OCI-LY1 (cell line): ENCODE measurements around the gene PATJ.

Experiments used
- H2AFZ ChIP-seq: fragments of 200-600 bp; sonication (generic), shearing (Covaris generic); 2 replicates; pipeline ENCODE4 v1.6.0; 2014; ENCODE audit warnings: antibody characterized with exemption, mild to moderate bottlenecking, low read length
- H3F3A ChIP-seq: fragments of 200-600 bp; sonication (generic), shearing (Covaris generic); 2 replicates; pipeline ENCODE4 v1.6.0; 2014; ENCODE audit warnings: mild to moderate bottlenecking, antibody characterized with exemption, low read length, moderate library complexity; ENCODE audit not compliant: insufficient read depth
- H3K27ac ChIP-seq: fragments of 200-600 bp; sonication (generic); 2 replicates; pipeline ENCODE4 v1.5.1; 2014; ENCODE audit warnings: low read length, mixed run types, mild to moderate bottlenecking, low read depth; ENCODE audit not compliant: poor library complexity, severe bottlenecking
- H3K27me3 ChIP-seq: fragments of 200-600 bp; sonication (generic); 2 replicates; pipeline ENCODE4 v1.6.0; 2014; ENCODE audit warnings: antibody characterized with exemption, mild to moderate bottlenecking, low read length, moderate library complexity; ENCODE audit not compliant: insufficient read depth
- H3K36me3 ChIP-seq: fragments of 200-600 bp; sonication (generic); 2 replicates; pipeline ENCODE4 v1.6.1; 2014; ENCODE audit warnings: mild to moderate bottlenecking, antibody characterized with exemption, low read length, moderate library complexity, mixed read lengths; ENCODE audit not compliant: insufficient read depth
- H3K4me1 ChIP-seq: fragments of 200-600 bp; sonication (generic); 2 replicates; pipeline ENCODE4 v1.5.1; 2014; ENCODE audit warnings: mild to moderate bottlenecking, low read length, moderate library complexity; ENCODE audit not compliant: insufficient read depth, severe bottlenecking
- H3K4me2 ChIP-seq: fragments of 200-600 bp; sonication (generic), shearing (Covaris generic); 2 replicates; pipeline ENCODE4 v1.6.1; 2014; ENCODE audit warnings: low read length
- H3K4me3 ChIP-seq: fragments of 200-600 bp; sonication (generic); 2 replicates; pipeline ENCODE4 v1.5.1; 2014; ENCODE audit warnings: low read length, low read depth, mild to moderate bottlenecking, mixed read lengths; ENCODE audit not compliant: poor library complexity, severe bottlenecking
- H3K79me2 ChIP-seq: fragments of 200-600 bp; shearing (Covaris generic); 2 replicates; pipeline ENCODE4 v1.6.1; 2016; ENCODE audit warnings: mixed run types, low read length, mixed read lengths; ENCODE audit not compliant: insufficient read depth
- H3K9ac ChIP-seq: fragments of 200-600 bp; sonication (generic), shearing (Covaris generic); 2 replicates; pipeline ENCODE4 v1.6.1; 2014; ENCODE audit warnings: mild to moderate bottlenecking, low read length, mixed read lengths
- H3K9me2 ChIP-seq: fragments of 200-600 bp; sonication (generic), shearing (Covaris generic); 2 replicates; pipeline ENCODE4 v1.6.1; 2014; ENCODE audit warnings: low read depth, mild to moderate bottlenecking, low read length, mixed read lengths
- H3K9me3 ChIP-seq: fragments of 200-600 bp; shearing (Covaris generic); 2 replicates; pipeline ENCODE4 v1.6.1; 2014; ENCODE audit warnings: low read length, mixed read lengths
- H4K20me1 ChIP-seq: fragments of 200-600 bp; sonication (generic), shearing (Covaris generic); 2 replicates; pipeline ENCODE4 v1.6.0; 2016; ENCODE audit warnings: mild to moderate bottlenecking, low read length; ENCODE audit not compliant: insufficient read depth
- CTCF ChIP-seq: fragments of 200-600 bp; sonication (generic), shearing (Covaris generic); IDR thresholded peaks from 2 replicates; pipeline ENCODE4 v1.5.1; 2017; ENCODE audit warnings: mild to moderate bottlenecking, antibody characterized with exemption, low read length, moderate library complexity, mixed read lengths
- EZH2 ChIP-seq: fragments of 200-600 bp; sonication (generic), shearing (Covaris generic); IDR thresholded peaks from 2 replicates; pipeline ENCODE4 v1.8.0; 2017; ENCODE audit warnings: borderline replicate concordance, mixed run types, mild to moderate bottlenecking, antibody characterized with exemption, low read length, moderate library complexity, mixed read lengths

The PATJ gene

GRCh38 chr1:62022382-62022983 lies 280.2 kb downstream of the PATJ start:
- no peak overlapping the region for H3K9ac ChIP-seq
- no peaks in the 10 kb centered on the region for H3K9me3 ChIP-seq
- no peak overlapping the region for H2AFZ ChIP-seq
- H3K79me2 ChIP-seq: no peaks in the 10 kb centered on the region
- H3K9me2 ChIP-seq: no peaks in the 10 kb centered on the region
- H3F3A ChIP-seq: no peaks in the 10 kb centered on the region
- no peak overlapping the region for H3K4me3 ChIP-seq
- no peak for TF ChIP-seq CTCF
- no peak for TF ChIP-seq EZH2
- no peaks in the 10 kb centered on the region for H3K27me3 ChIP-seq
- H3K36me3 ChIP-seq: no peaks in the 10 kb centered on the region
- H3K4me2 ChIP-seq: no peak overlapping the region
- H4K20me1 ChIP-seq: no peaks in the 10 kb centered on the region
- H3K27ac ChIP-seq: no peak overlapping the region
- H3K4me1 ChIP-seq: no peaks in the 10 kb centered on the region

GRCh38 chr1:62024690-62025089 lies 282.4 kb downstream of the PATJ start:
- Histone ChIP-seq H4K20me1 (no peaks in the 10 kb centered on the region), H3K9me3 (peaks cover 5% of the 10 kb centered on the region; the same call in 1 of the 2 replicates), H3K4me2 (no peak overlapping the region), H3K27me3 (no peaks in the 10 kb centered on the region), H3K4me1 (no peaks in the 10 kb centered on the region), H3K9me2 (no peaks in the 10 kb centered on the region), H2AFZ (no peak overlapping the region), H3K27ac (no peak overlapping the region), H3F3A (no peaks in the 10 kb centered on the region), H3K9ac (no peak overlapping the region), H3K36me3 (no peaks in the 10 kb centered on the region), H3K4me3 (no peak overlapping the region), H3K79me2 (no peaks in the 10 kb centered on the region)
- TF ChIP-seq CTCF (no peak), EZH2 (no peak)

- H2AFZ ChIP-seq: no peak overlapping the region
- H3K9me2 ChIP-seq: no peaks in the 10 kb centered on the region
- no peak overlapping the region for H3K4me2 ChIP-seq
- no peak overlapping the region for H3K27ac ChIP-seq
- H3K4me1 ChIP-seq: no peaks in the 10 kb centered on the region
- no peaks in the 10 kb centered on the region for H3K79me2 ChIP-seq
- no peaks in the 10 kb centered on the region for H4K20me1 ChIP-seq
- TF ChIP-seq CTCF (no peak), EZH2 (no peak)
- no peak overlapping the region for H3K9ac ChIP-seq
- no peaks in the 10 kb centered on the region for H3K36me3 ChIP-seq
- no peaks in the 10 kb centered on the region for H3F3A ChIP-seq
- no peak overlapping the region for H3K4me3 ChIP-seq
- peaks cover 5% of the 10 kb centered on the region; the same call in 1 of the 2 replicates for H3K9me3 ChIP-seq
- H3K27me3 ChIP-seq: no peaks in the 10 kb centered on the region
These were observed 282.9 kb downstream of the PATJ start for GRCh38 chr1:62025154-62025553.
